Mononuclear cell (primary cell): ENCODE results near the gene ARSJ. TPM values are rescaled to one million over a fixed set of nuclear protein-coding genes. Genes with fewer than 3 reads are reported as not detected.
A peak's percentile ranks its signal among the peaks of the same experiment; 100 is the strongest.

Source experiments
- H3K27me3 ChIP-seq: 2 replicates; pipeline ENCODE4 v1.6.0; 2011; ENCODE audit warnings: low read length, control low read depth; ENCODE audit not compliant: insufficient read depth
- H3K4me1 ChIP-seq: 2 replicates; pipeline ENCODE4 v1.5.1; 2011; ENCODE audit warnings: mild to moderate bottlenecking, low read length, control low read depth; ENCODE audit not compliant: insufficient read depth
- H3K4me3 ChIP-seq: 2 replicates; pipeline ENCODE4 v1.5.1; 2011; ENCODE audit warnings: mild to moderate bottlenecking, low read length, moderate library complexity
- H3K9me3 ChIP-seq: 2 replicates; pipeline ENCODE4 v1.5.1; 2011; ENCODE audit warnings: low read depth, mild to moderate bottlenecking, control low read depth, low read length
- total RNA-seq: library from RNA; depleted of rRNA; stranded (reverse); fragments of >200 nt; gene quantifications from one replicate; pipeline ENCODE4 v1.2.3, GENCODE V29; 2012

Gene ARSJ
- total RNA-seq, 1 donor: 0.10 TPM

GRCh38 chr4:113998531-113998930 is 19.1 kb upstream of the ARSJ start:
- no peaks in the 10 kb centered on the region for H3K4me1 ChIP-seq
- H3K9me3 ChIP-seq: no peaks in the 10 kb centered on the region
- H3K4me3 ChIP-seq: no peak overlapping the region
- H3K27me3 ChIP-seq: no peaks in the 10 kb centered on the region

GRCh38 chr4:113998079-113998478 is 18.6 kb upstream of the ARSJ start:
- no peaks in the 10 kb centered on the region for H3K27me3 ChIP-seq
- H3K4me3 ChIP-seq: no peak overlapping the region
- H3K9me3 ChIP-seq: no peaks in the 10 kb centered on the region
- H3K4me1 ChIP-seq: no peaks in the 10 kb centered on the region

- Histone ChIP-seq H3K4me1 (no peaks in the 10 kb centered on the region), H3K27me3 (no peaks in the 10 kb centered on the region), H3K4me3 (no peak overlapping the region), H3K9me3 (no peaks in the 10 kb centered on the region)
These were observed 17.8 kb upstream of the ARSJ start for GRCh38 chr4:113997206-113997605.

GRCh38 chr4:113996599-113997177 is 17.2 kb upstream of the ARSJ start:
- Histone ChIP-seq H3K4me1 (no peaks in the 10 kb centered on the region), H3K4me3 (no peak overlapping the region), H3K27me3 (no peaks in the 10 kb centered on the region), H3K9me3 (no peaks in the 10 kb centered on the region)

- no peaks in the 10 kb centered on the region for H3K4me1 ChIP-seq
- H3K27me3 ChIP-seq: no peaks in the 10 kb centered on the region
- no peaks in the 10 kb centered on the region for H3K9me3 ChIP-seq
These were observed 14.4 kb upstream of the ARSJ start for GRCh38 chr4:113993887-113994286.

GRCh38 chr4:113990886-113991285 is 11.4 kb upstream of the ARSJ start:
- H3K4me3 ChIP-seq: no peak overlapping the region
- no peaks in the 10 kb centered on the region for H3K4me1 ChIP-seq
- H3K9me3 ChIP-seq: no peaks in the 10 kb centered on the region
- no peaks in the 10 kb centered on the region for H3K27me3 ChIP-seq

More at GRCh38 chr4:113993887-113994286, 14.4 kb upstream of the ARSJ start:
- H3K4me3 ChIP-seq: no peak overlapping the region

- Histone ChIP-seq H3K4me1 (no peaks in the 10 kb centered on the region), H3K9me3 (no peaks in the 10 kb centered on the region), H3K4me3 (no peak overlapping the region), H3K27me3 (no peaks in the 10 kb centered on the region)
These were observed 8.0 kb upstream of the ARSJ start for GRCh38 chr4:113987382-113987941.

GRCh38 chr4:113982181-113982580 is 2.7 kb upstream of the ARSJ start:
- H3K27me3 ChIP-seq: peaks cover 33% of the 10 kb centered on the region
- H3K4me3 ChIP-seq: no peak overlapping the region
- H3K4me1 ChIP-seq: peaks cover 6% of the 10 kb centered on the region
- H3K9me3 ChIP-seq: no peaks in the 10 kb centered on the region

- no peak overlapping the region for H3K4me3 ChIP-seq
- H3K27me3 ChIP-seq: peaks cover 33% of the 10 kb centered on the region
- H3K4me1 ChIP-seq: peaks cover 6% of the 10 kb centered on the region
- H3K9me3 ChIP-seq: no peaks in the 10 kb centered on the region
These were observed 2.1 kb upstream of the ARSJ start for GRCh38 chr4:113981591-113981990.

- Histone ChIP-seq H3K4me3 (peak overlapping the region; percentile 18), H3K27me3 (peaks cover 37% of the 10 kb centered on the region)
These were observed 613 bp upstream of the ARSJ start for GRCh38 chr4:113979905-113980615.

GRCh38 chr4:113978561-113979147 is 793 bp downstream of the ARSJ start:
- H3K4me3 ChIP-seq: no peak overlapping the region

More at GRCh38 chr4:113979905-113980615, 613 bp upstream of the ARSJ start:
- Histone ChIP-seq H3K4me1 (peaks cover 6% of the 10 kb centered on the region), H3K9me3 (no peaks in the 10 kb centered on the region)

GRCh38 chr4:113978105-113978504 is 1.3 kb downstream of the ARSJ start:
- Histone ChIP-seq H3K4me1 (peaks cover 6% of the 10 kb centered on the region), H3K9me3 (no peaks in the 10 kb centered on the region), H3K4me3 (no peak overlapping the region), H3K27me3 (peaks cover 40% of the 10 kb centered on the region)

More at GRCh38 chr4:113978561-113979147, 793 bp downstream of the ARSJ start:
- peaks cover 6% of the 10 kb centered on the region for H3K4me1 ChIP-seq
- H3K27me3 ChIP-seq: peaks cover 40% of the 10 kb centered on the region
- no peaks in the 10 kb centered on the region for H3K9me3 ChIP-seq

- Histone ChIP-seq H3K4me3 (no peak overlapping the region), H3K9me3 (no peaks in the 10 kb centered on the region), H3K4me1 (peaks cover 6% of the 10 kb centered on the region), H3K27me3 (peaks cover 40% of the 10 kb centered on the region)
These were observed 2.0 kb downstream of the ARSJ start for GRCh38 chr4:113977526-113977855.

GRCh38 chr4:113976741-113977525 is 2.5 kb downstream of the ARSJ start:
- Histone ChIP-seq H3K4me1 (peaks cover 6% of the 10 kb centered on the region), H3K27me3 (peaks cover 37% of the 10 kb centered on the region), H3K9me3 (no peaks in the 10 kb centered on the region), H3K4me3 (no peak overlapping the region)

GRCh38 chr4:113975578-113975977 is 3.9 kb downstream of the ARSJ start:
- H3K4me3 ChIP-seq: no peak overlapping the region
- peaks cover 6% of the 10 kb centered on the region for H3K4me1 ChIP-seq
- no peaks in the 10 kb centered on the region for H3K9me3 ChIP-seq
- peaks cover 32% of the 10 kb centered on the region for H3K27me3 ChIP-seq
